ENCODE data around the gene GNG7. TPM values are rescaled to one million over a fixed set of nuclear protein-coding genes. Genes with fewer than 3 reads are reported as not detected.
"Not testable (repeated sequence)": the region's sequence is repeated elsewhere in the genome, so short reads cannot be mapped to it uniquely, and the experiment has no call there.

The GNG7 gene
- total RNA-seq, 2 donors from 2014 or later = 0.30 to 0.84 TPM

- DNase-seq (ENCODE audit: low spot score in 2 of 2) (no peak), ATAC-seq (peak; percentile 21 to 43)
- Mint-ChIP-seq H3K27ac (no peak overlapping the region), H3K9me3 (no peaks in the 10 kb centered on the region), H3K36me3 (no peaks in the 10 kb centered on the region)
Measured at GRCh38 chr19:2507109-2507508, 195.4 kb downstream of the GNG7 start.

GRCh38 chr19:2506656-2507055 is 195.8 kb downstream of the GNG7 start:
- ATAC-seq; DNase-seq (ENCODE audit: low spot score in 2 of 2); H3K27ac Mint-ChIP-seq; H3K36me3 Mint-ChIP-seq; H3K9me3 Mint-ChIP-seq: not testable (repeated sequence)

GRCh38 chr19:2503521-2504109 is 198.9 kb downstream of the GNG7 start:
- ATAC-seq (peak; percentile 93 to 95), DNase-seq (ENCODE audit: low spot score in 2 of 2) (peak in 1 of 2 donors; percentile 55)
- no peaks in the 10 kb centered on the region for H3K36me3 Mint-ChIP-seq
- no peaks in the 10 kb centered on the region for H3K9me3 Mint-ChIP-seq
- H3K27ac Mint-ChIP-seq = peak overlapping the region; percentile 23 to 29

- ATAC-seq (no peak), DNase-seq (ENCODE audit: low spot score in 2 of 2) (no peak)
- H3K27ac Mint-ChIP-seq = no peak overlapping the region
- no peaks in the 10 kb centered on the region for H3K36me3 Mint-ChIP-seq
- H3K9me3 Mint-ChIP-seq = no peaks in the 10 kb centered on the region
Measured at GRCh38 chr19:2500841-2501261, 201.6 kb downstream of the GNG7 start.

- DNase-seq (ENCODE audit: low spot score in 2 of 2) (no peak), ATAC-seq (no peak)
- H3K36me3 Mint-ChIP-seq = no peaks in the 10 kb centered on the region
- no peak overlapping the region for H3K27ac Mint-ChIP-seq
- no peaks in the 10 kb centered on the region for H3K9me3 Mint-ChIP-seq
Measured at GRCh38 chr19:2500156-2500555, 202.3 kb downstream of the GNG7 start.

- DNase-seq (ENCODE audit: low spot score in 2 of 2) = no peak
- ATAC-seq = no peak
- no peaks in the 10 kb centered on the region for H3K36me3 Mint-ChIP-seq
- no peak overlapping the region for H3K27ac Mint-ChIP-seq
- H3K9me3 Mint-ChIP-seq = no peaks in the 10 kb centered on the region
Measured at GRCh38 chr19:2497186-2497585, 205.3 kb downstream of the GNG7 start.

- H3K27ac Mint-ChIP-seq = no peak overlapping the region
- no peak for ATAC-seq
Measured at GRCh38 chr19:2495651-2496316, 206.7 kb downstream of the GNG7 start.

GRCh38 chr19:2495130-2495641 is 207.3 kb downstream of the GNG7 start:
- no peak for DNase-seq (ENCODE audit: low spot score in 2 of 2)
- Mint-ChIP-seq H3K36me3 (no peaks in the 10 kb centered on the region), H3K9me3 (no peaks in the 10 kb centered on the region), H3K27ac (no peak overlapping the region)
- ATAC-seq = peak; percentile 25 to 31

More at GRCh38 chr19:2495651-2496316, 206.7 kb downstream of the GNG7 start:
- Mint-ChIP-seq H3K36me3 (no peaks in the 10 kb centered on the region), H3K9me3 (no peaks in the 10 kb centered on the region)
- DNase-seq (ENCODE audit: low spot score in 2 of 2) = no peak

GRCh38 chr19:2494447-2495129 is 207.9 kb downstream of the GNG7 start:
- DNase-seq (ENCODE audit: low spot score in 2 of 2) (peak in 1 of 2 donors; percentile 36), ATAC-seq (peak; percentile 76)
- Mint-ChIP-seq H3K36me3 (no peaks in the 10 kb centered on the region), H3K27ac (no peak overlapping the region), H3K9me3 (no peaks in the 10 kb centered on the region)

- ATAC-seq (peak in 1 of 2 donors; percentile 15), DNase-seq (ENCODE audit: low spot score in 2 of 2) (no peak)
- Mint-ChIP-seq H3K36me3 (no peaks in the 10 kb centered on the region), H3K9me3 (no peaks in the 10 kb centered on the region), H3K27ac (no peak overlapping the region)
Measured at GRCh38 chr19:2494084-2494446, 208.4 kb downstream of the GNG7 start.

- not testable (repeated sequence) for H3K36me3 Mint-ChIP-seq; ATAC-seq; H3K9me3 Mint-ChIP-seq; DNase-seq (ENCODE audit: low spot score in 2 of 2); H3K27ac Mint-ChIP-seq
Measured at GRCh38 chr19:2493448-2493847, 209.0 kb downstream of the GNG7 start.

- ATAC-seq = no peak
- no peak for DNase-seq (ENCODE audit: low spot score in 2 of 2)
- Mint-ChIP-seq H3K36me3 (no peaks in the 10 kb centered on the region), H3K9me3 (no peaks in the 10 kb centered on the region), H3K27ac (no peak overlapping the region)
Measured at GRCh38 chr19:2492870-2493269, 209.6 kb downstream of the GNG7 start.

- Mint-ChIP-seq H3K9me3 (no peaks in the 10 kb centered on the region), H3K36me3 (no peaks in the 10 kb centered on the region), H3K27ac (no peak overlapping the region)
- no peak for ATAC-seq
- no peak for DNase-seq (ENCODE audit: low spot score in 2 of 2)
Measured at GRCh38 chr19:2491130-2491801, 211.2 kb downstream of the GNG7 start.

GRCh38 chr19:2490659-2491058 is 211.8 kb downstream of the GNG7 start:
- no peak for DNase-seq (ENCODE audit: low spot score in 2 of 2)
- no peaks in the 10 kb centered on the region for H3K36me3 Mint-ChIP-seq
- H3K9me3 Mint-ChIP-seq = no peaks in the 10 kb centered on the region
- ATAC-seq = no peak
- H3K27ac Mint-ChIP-seq = no peak overlapping the region

GRCh38 chr19:2488942-2489731 is 213.4 kb downstream of the GNG7 start:
- ATAC-seq (peak; percentile 6 to 49), DNase-seq (ENCODE audit: low spot score in 2 of 2) (no peak)
- no peak overlapping the region for H3K27ac Mint-ChIP-seq
- peaks cover 0 to 5% of the 10 kb centered on the region in 2 donors for H3K9me3 Mint-ChIP-seq
- H3K36me3 Mint-ChIP-seq = peaks cover 1 to 2% of the 10 kb centered on the region in 2 donors

GRCh38 chr19:2488405-2488941 is 214.0 kb downstream of the GNG7 start:
- Mint-ChIP-seq H3K27ac (no peak overlapping the region), H3K9me3 (peaks cover 5 to 11% of the 10 kb centered on the region in 2 donors), H3K36me3 (peaks cover 7 to 8% of the 10 kb centered on the region in 2 donors)
- peak; percentile 49 to 73 for ATAC-seq
- DNase-seq (ENCODE audit: low spot score in 2 of 2) = no peak
